NCI-H1417 treated with DMSO at 0.1 percent for 48 hours (cell line): ENCODE data around the gene TREML2.
"Not testable (repeated sequence)": the region's sequence is repeated elsewhere in the genome, so short reads cannot be mapped to it uniquely, and the experiment has no call there.

Experiments used
- DNase-seq: peaks from one replicate; lab custom pipeline; 2025; lab: John Stamatoyannopoulos, UW

TREML2 gene

GRCh38 chr6:41200901-41201763 is at the start of gene TREML2:
TSS of gene TREML2 (minus strand) at chr6:41201149. CDS start at chr6:41201008, 141 bp downstream.
- no peak for DNase-seq

GRCh38 chr6:41247882-41248705 is 47.1 kb upstream of the TREML2 start:
- no peak for DNase-seq

- no peak for DNase-seq
Measured at GRCh38 chr6:41247288-41247865, 46.4 kb upstream of the TREML2 start.

GRCh38 chr6:41246529-41246928 is 45.6 kb upstream of the TREML2 start:
- DNase-seq: not testable (repeated sequence)

- DNase-seq: no peak
Measured at GRCh38 chr6:41239467-41240159, 38.7 kb upstream of the TREML2 start.

- no peak for DNase-seq
Measured at GRCh38 chr6:41237128-41237527, 36.2 kb upstream of the TREML2 start.

GRCh38 chr6:41236276-41236675 is 35.3 kb upstream of the TREML2 start:
- DNase-seq: no peak

- DNase-seq: no peak
Measured at GRCh38 chr6:41232667-41233066, 31.7 kb upstream of the TREML2 start.

GRCh38 chr6:41231246-41231645 is 30.3 kb upstream of the TREML2 start:
- DNase-seq: no peak

GRCh38 chr6:41229721-41230120 is 28.8 kb upstream of the TREML2 start:
- no peak for DNase-seq

- no peak for DNase-seq
Measured at GRCh38 chr6:41228616-41229015, 27.7 kb upstream of the TREML2 start.

- DNase-seq: no peak
Measured at GRCh38 chr6:41228096-41228495, 27.1 kb upstream of the TREML2 start, which contains the start of gene TREML4. TSS of gene TREML4 (plus strand) at chr6:41228349. CDS start at chr6:41228428, 79 bp downstream.

GRCh38 chr6:41226752-41227151 is 25.8 kb upstream of the TREML2 start:
- DNase-seq: no peak

GRCh38 chr6:41224800-41225199 is 23.9 kb upstream of the TREML2 start:
- DNase-seq: no peak

GRCh38 chr6:41222513-41222912 is 21.6 kb upstream of the TREML2 start:
- DNase-seq: no peak

GRCh38 chr6:41222045-41222444 is 21.1 kb upstream of the TREML2 start:
- no peak for DNase-seq

GRCh38 chr6:41216616-41217015 is 15.7 kb upstream of the TREML2 start:
- DNase-seq: no peak

GRCh38 chr6:41215777-41216176 is 14.8 kb upstream of the TREML2 start:
- no peak for DNase-seq

GRCh38 chr6:41214559-41215238 is 13.8 kb upstream of the TREML2 start:
- DNase-seq: no peak

GRCh38 chr6:41209547-41210320 is 8.8 kb upstream of the TREML2 start:
- no peak for DNase-seq
